Natural killer cell (primary cell): ENCODE measurements around the gene FN3KRP. TPM values are rescaled to one million over a fixed set of nuclear protein-coding genes. Genes with fewer than 3 reads are reported as not detected.

ENCODE experiments used
- ATAC-seq, 3 donors: fragments of 150-1000 bp in 2 of 3; fragments of 200-7000 bp in 1 of 3; cut with Tn5 transposase; 1 replicate in 1 of 3; 2 replicates in 2 of 3; pipeline ENCODE4 v1.10.0; 2021; ENCODE audit warnings: mild to moderate bottlenecking in 2 of 3, moderate library complexity in 2 of 3
- DNase-seq, 2 donors: peaks; one replicate each; pipeline versions ENCODE4 v3.0.0 to v3.0.0-alpha.2; 2013 to 2021; ENCODE audit warnings: mixed read lengths in 1 of 2
- H3K27ac ChIP-seq: one replicate; pipeline ENCODE4 v1.5.1; 2013; ENCODE audit warnings: mild to moderate bottlenecking, low read length
- H3K27me3 ChIP-seq: one replicate; pipeline ENCODE4 v1.6.1; 2013; ENCODE audit warnings: low read length; ENCODE audit not compliant: control insufficient read depth, insufficient read depth
- H3K36me3 ChIP-seq: one replicate; pipeline ENCODE4 v1.6.1; 2013; ENCODE audit warnings: low read length; ENCODE audit not compliant: control insufficient read depth, insufficient read depth
- H3K4me1 ChIP-seq: one replicate; pipeline ENCODE4 v1.6.1; 2013; ENCODE audit warnings: low read length; ENCODE audit not compliant: control insufficient read depth, insufficient read depth
- H3K4me3 ChIP-seq: one replicate; pipeline ENCODE4 v1.5.1; 2013; ENCODE audit warnings: low read length
- H3K9me3 ChIP-seq: one replicate; pipeline ENCODE4 v1.6.1; 2013; ENCODE audit warnings: low read length; ENCODE audit not compliant: control insufficient read depth, insufficient read depth
- H3K27ac Mint-ChIP-seq, 2 donors: one replicate each; pipeline ENCODE4 v1.8.0; 2022; ENCODE audit warnings: mild to moderate bottlenecking in 2 of 2, mixed read lengths in 2 of 2, moderate library complexity in 1 of 2
- H3K27me3 Mint-ChIP-seq, 2 donors: one replicate each; pipeline ENCODE4 v1.8.0; 2022; ENCODE audit warnings: low read depth in 2 of 2, mixed read lengths in 2 of 2
- H3K36me3 Mint-ChIP-seq: one replicate; pipeline ENCODE4 v1.8.0; 2022; ENCODE audit warnings: mixed read lengths
- H3K4me1 Mint-ChIP-seq, 2 donors: one replicate each; pipeline ENCODE4 v1.8.0; 2022; ENCODE audit warnings: mixed read lengths in 2 of 2
- H3K4me3 Mint-ChIP-seq: one replicate; pipeline ENCODE4 v1.8.0; 2022; ENCODE audit warnings: mild to moderate bottlenecking, moderate library complexity, mixed read lengths
- H3K9me3 Mint-ChIP-seq, 2 donors: one replicate each; pipeline ENCODE4 v1.8.0; 2022; ENCODE audit warnings: mixed read lengths in 2 of 2
- CTCF ChIP-seq: fragments of 200-600 bp; IDR thresholded peaks from one replicate; pipeline ENCODE4 v1.8.0; 2022; ENCODE audit warnings: antibody characterized with exemption
- WGBS: methylation state at CpG from one replicate; pipeline ENCODE4 v1.1.7; 2013; ENCODE audit warnings: missing lambda C conversion rate; ENCODE audit not compliant: insufficient coverage; 5-methylcytosine and 5-hydroxymethylcytosine counted together
- intact Hi-C: fragments of 100-400 bp; cut with micrococcal nuclease; formaldehyde crosslinking; loops from one replicate; pipeline ENCODE4 v1.14.2; 2022
- total RNA-seq, 4 donors: library from RNA; stranded (reverse); fragments of 120-200 nt in 1 of 4; gene quantifications; one replicate each; pipeline versions ENCODE4 v1.2.3 to v1.2.4, GENCODE V29; 2013 to 2022

Gene FN3KRP
- total RNA-seq, 3 donors from 2014 or later (not counting 1 experiment from before 2014, with no cell fraction given): 29.4 to 42.3 (median 32.0) TPM

- whole genome bisulfite sequencing: 45% methylated on average over 48 of the region's 48 CpGs
- peak overlapping the region; percentile 40 for H3K4me3 Mint-ChIP-seq
- Histone ChIP-seq H3K27ac (no peak overlapping the region), H3K27me3 (peaks cover 8% of the 10 kb centered on the region), H3K4me1 (peaks cover 18% of the 10 kb centered on the region), H3K9me3 (peaks cover 7% of the 10 kb centered on the region), H3K36me3 (no peaks in the 10 kb centered on the region), H3K4me3 (peak overlapping the region; percentile 19)
- no peak overlapping the region for H3K27ac Mint-ChIP-seq
- no peaks in the 10 kb centered on the region for H3K27me3 Mint-ChIP-seq
- H3K4me1 Mint-ChIP-seq: peaks cover 0 to 5% of the 10 kb centered on the region in 2 donors
- peak in 1 of 2 donors; percentile 46 for DNase-seq
- H3K9me3 Mint-ChIP-seq: no peaks in the 10 kb centered on the region
- intact Hi-C loops: no loop called here
- H3K36me3 Mint-ChIP-seq: no peaks in the 10 kb centered on the region
- ATAC-seq: no peak
- no peak for TF ChIP-seq CTCF
Measured at GRCh38 chr17:82696916-82697807, 19.3 kb upstream of the FN3KRP start.

- peaks cover 18% of the 10 kb centered on the region for H3K4me1 ChIP-seq
- ATAC-seq: no peak
- H3K9me3 ChIP-seq: peaks cover 7% of the 10 kb centered on the region
- intact Hi-C loops: no loop called here
- Mint-ChIP-seq H3K27me3 (no peaks in the 10 kb centered on the region), H3K27ac (no peak overlapping the region), H3K4me3 (no peak overlapping the region), H3K36me3 (no peaks in the 10 kb centered on the region), H3K4me1 (peaks cover 0 to 5% of the 10 kb centered on the region in 2 donors), H3K9me3 (no peaks in the 10 kb centered on the region)
- under 1% methylated on average over 32 of the region's 32 CpGs for WGBS
- H3K36me3 ChIP-seq: no peaks in the 10 kb centered on the region
- H3K4me3 ChIP-seq: peak overlapping the region; percentile 19
- no peak for DNase-seq
- H3K27ac ChIP-seq: no peak overlapping the region
- H3K27me3 ChIP-seq: peaks cover 8% of the 10 kb centered on the region
- no peak for TF ChIP-seq CTCF
Measured at GRCh38 chr17:82697808-82698064, 18.8 kb upstream of the FN3KRP start.

GRCh38 chr17:82698065-82698973 lies 18.2 kb upstream of the FN3KRP start, which contains the start of gene RAB40B:
TSS of gene RAB40B (minus strand) at chr17:82698698. CDS start at chr17:82698596, 102 bp downstream.
- H3K27ac ChIP-seq: no peak within 1 kb of the TSS
- peaks cover 0 to 5% of the 10 kb centered on the region in 2 donors for H3K4me1 Mint-ChIP-seq

More at GRCh38 chr17:82698065-82698973, 18.2 kb upstream of the FN3KRP start, which contains the start of gene RAB40B:
- H3K27me3 Mint-ChIP-seq: no peaks in the 10 kb centered on the region
- peak; percentile 98 to 99 for DNase-seq
- peak within 1 kb of the TSS in 1 of 2 donors; percentile 59 for H3K27ac Mint-ChIP-seq
- H3K4me3 Mint-ChIP-seq: peak within 1 kb of the TSS; percentile 90
- Histone ChIP-seq H3K4me1 (peaks cover 18% of the 10 kb centered on the region), H3K4me3 (peak within 1 kb of the TSS; percentile 43), H3K36me3 (no peaks in the 10 kb centered on the region), H3K9me3 (peaks cover 7% of the 10 kb centered on the region), H3K27me3 (peaks cover 8% of the 10 kb centered on the region)
- intact Hi-C loops: no loop called here
- H3K36me3 Mint-ChIP-seq: no peaks in the 10 kb centered on the region
- ATAC-seq: peak; percentile 96 to 100 (median 96)
- H3K9me3 Mint-ChIP-seq: no peaks in the 10 kb centered on the region
- WGBS: under 1% methylated on average over 111 of the region's 112 CpGs
- TF ChIP-seq CTCF: no peak
